OCI-LY7 (cell line): ENCODE results near the gene MILR1. TPM values are rescaled to one million over a fixed set of nuclear protein-coding genes. Genes with fewer than 3 reads are reported as not detected.

Source experiments
- BruUV-seq: library from RNA; stranded (reverse); fragments of 400-500 nt; replicated peaks from 2 replicates; lab custom pipeline; 2021; lab: Mats Ljungman, UMichigan
- CTCF ChIA-PET: fragments of 300-600 bp; sonication (Branson Sonifier 250); formaldehyde crosslinking; loops from one replicate; lab custom pipeline; 2022; ENCODE audit warnings: antibody characterized with exemption; ENCODE audit not compliant: unreplicated experiment; lab: Charles Lee
- POLR2A ChIA-PET: fragments of 300-600 bp; sonication (Branson Sonifier 250); formaldehyde crosslinking; loops from one replicate; lab custom pipeline; 2022; ENCODE audit warnings: antibody characterized with exemption; lab: Charles Lee
- DNase-seq: peaks from one replicate; pipeline ENCODE4 v3.0.0-alpha.2; 2015; ENCODE audit warnings: low spot score
- H2AFZ ChIP-seq: fragments of 200-600 bp; sonication (generic), shearing (Covaris generic); 2 replicates; pipeline ENCODE4 v1.6.1; 2014; ENCODE audit warnings: mild to moderate bottlenecking, antibody characterized with exemption, low read length, moderate library complexity
- H3K27ac ChIP-seq: fragments of 200-600 bp; sonication (generic); 2 replicates; pipeline ENCODE4 v1.5.1; 2014; ENCODE audit warnings: mixed run types, low read depth, mild to moderate bottlenecking, moderate library complexity, low read length, inconsistent platforms; ENCODE audit not compliant: poor library complexity, severe bottlenecking
- H3K36me3 ChIP-seq: fragments of 200-600 bp; sonication (generic); 2 replicates; pipeline ENCODE4 v1.6.1; 2014; ENCODE audit warnings: mild to moderate bottlenecking, antibody characterized with exemption, low read length, moderate library complexity, mixed read lengths; ENCODE audit not compliant: insufficient read depth
- H3K4me1 ChIP-seq: fragments of 200-600 bp; sonication (generic); 2 replicates; pipeline ENCODE4 v1.5.1; 2014; ENCODE audit warnings: mild to moderate bottlenecking, low read length; ENCODE audit not compliant: insufficient read depth, poor library complexity, severe bottlenecking
- H3K4me2 ChIP-seq: fragments of 200-600 bp; sonication (generic); 2 replicates; pipeline ENCODE4 v1.6.1; 2014; ENCODE audit warnings: mild to moderate bottlenecking, low read length
- H3K4me3 ChIP-seq: fragments of 200-600 bp; sonication (generic); 2 replicates; pipeline ENCODE4 v1.5.1; 2014; ENCODE audit warnings: mild to moderate bottlenecking, low read depth, low read length; ENCODE audit not compliant: poor library complexity, severe bottlenecking
- H3K79me2 ChIP-seq: fragments of 200-600 bp; sonication (generic); 2 replicates; pipeline ENCODE4 v1.6.1; 2016; ENCODE audit warnings: low read depth, mild to moderate bottlenecking, low read length, moderate library complexity, mixed read lengths; ENCODE audit not compliant: insufficient read depth
- H3K9me2 ChIP-seq: fragments of 200-600 bp; sonication (generic); 2 replicates; pipeline ENCODE4 v1.6.1; 2016; ENCODE audit warnings: mild to moderate bottlenecking, low read length, mixed read lengths; ENCODE audit not compliant: insufficient read depth
- H3K9me3 ChIP-seq: fragments of 200-600 bp; sonication (generic); 2 replicates; pipeline ENCODE4 v1.6.1; 2014; ENCODE audit warnings: mild to moderate bottlenecking, mixed run types, low read length, mixed read lengths
- H4K20me1 ChIP-seq: fragments of 200-600 bp; sonication (generic); 2 replicates; pipeline ENCODE4 v1.6.1; 2014; ENCODE audit warnings: mild to moderate bottlenecking, antibody characterized with exemption, low read length, moderate library complexity, mixed read lengths; ENCODE audit not compliant: insufficient read depth
- EZH2phosphoT487 ChIP-seq: fragments of 200-600 bp; sonication (generic); IDR thresholded peaks from 2 replicates; pipeline ENCODE4 v1.6.1; 2018; ENCODE audit warnings: low read depth, borderline replicate concordance, mild to moderate bottlenecking, mixed run types, antibody characterized with exemption, low read length, moderate library complexity, mixed read lengths
- intact Hi-C: fragments of 100-400 bp; cut with micrococcal nuclease; formaldehyde crosslinking; loops from one replicate; pipeline ENCODE4 v1.10.0; 2022; ENCODE audit not compliant: unreplicated experiment
- total RNA-seq, 2 experiments: library from RNA; depleted of rRNA in 1 of 2; stranded (reverse); fragments of >200 nt in 1 of 2; shearing (Covaris generic) in 1 of 2; gene quantifications; 2 replicates each; pipeline ENCODE4 v1.2.3, GENCODE V29; 2014 to 2022
- TF ChIP-seq, protein P1 (sequence below): fragments of 200-600 bp; sonication (generic); conservative IDR thresholded peaks from 2 replicates; pipeline ENCODE4 v1.5.1; 2014; ENCODE audit warnings: mild to moderate bottlenecking, antibody characterized with exemption, low read length, moderate library complexity, mixed read lengths

The MILR1 gene
- total RNA-seq, 2 experiments from 2014 or later = 68.7 to 101 TPM

DNA sequence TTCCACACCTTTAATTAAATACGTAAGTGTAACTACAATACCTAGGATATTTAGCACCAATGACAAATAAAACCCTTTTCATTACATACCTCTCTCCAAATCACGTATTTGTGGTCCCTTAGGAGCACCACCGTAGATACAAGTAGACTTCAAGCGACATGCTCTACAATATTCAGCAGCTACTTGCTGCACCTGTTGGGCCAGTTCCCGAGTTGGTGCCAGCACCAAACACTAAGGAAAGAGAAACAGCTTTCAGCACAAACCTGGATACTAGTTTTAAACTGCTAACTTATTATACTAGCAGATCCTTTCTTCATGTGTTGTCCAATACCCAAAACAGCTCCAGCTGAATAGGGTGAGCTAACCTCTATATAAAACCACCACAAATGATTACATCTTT lies 54.4 kb downstream of the MILR1 start:
- intact Hi-C loops = no loop called here
- Histone ChIP-seq H3K4me1 (peaks cover 66% of the 10 kb centered on the region), H3K9me3 (no peaks in the 10 kb centered on the region), H3K36me3 (peaks cover 83% of the 10 kb centered on the region), H4K20me1 (peaks cover 59% of the 10 kb centered on the region), H3K27ac (no peak overlapping the region), H3K9me2 (no peaks in the 10 kb centered on the region), H3K79me2 (peaks cover 91% of the 10 kb centered on the region), H2AFZ (no peak overlapping the region), H3K4me3 (no peak overlapping the region), H3K4me2 (peak overlapping the region; percentile 96; the same call in 1 of the 2 replicates)
- ChIA-PET POLR2A (interaction anchor here (0.6 kb wide), 1 partner anchor 29 kb away, joined by 4 read pairs; no protein-coding TSS in a partner anchor), CTCF (interaction anchor here (0.6 kb wide), 1 partner anchor 422 kb away, joined by 3 read pairs; no protein-coding TSS in a partner anchor)
- BruUV-seq = TSS peak; percentile 38
- no peak for DNase-seq
- TF ChIP-seq, protein P1, sequence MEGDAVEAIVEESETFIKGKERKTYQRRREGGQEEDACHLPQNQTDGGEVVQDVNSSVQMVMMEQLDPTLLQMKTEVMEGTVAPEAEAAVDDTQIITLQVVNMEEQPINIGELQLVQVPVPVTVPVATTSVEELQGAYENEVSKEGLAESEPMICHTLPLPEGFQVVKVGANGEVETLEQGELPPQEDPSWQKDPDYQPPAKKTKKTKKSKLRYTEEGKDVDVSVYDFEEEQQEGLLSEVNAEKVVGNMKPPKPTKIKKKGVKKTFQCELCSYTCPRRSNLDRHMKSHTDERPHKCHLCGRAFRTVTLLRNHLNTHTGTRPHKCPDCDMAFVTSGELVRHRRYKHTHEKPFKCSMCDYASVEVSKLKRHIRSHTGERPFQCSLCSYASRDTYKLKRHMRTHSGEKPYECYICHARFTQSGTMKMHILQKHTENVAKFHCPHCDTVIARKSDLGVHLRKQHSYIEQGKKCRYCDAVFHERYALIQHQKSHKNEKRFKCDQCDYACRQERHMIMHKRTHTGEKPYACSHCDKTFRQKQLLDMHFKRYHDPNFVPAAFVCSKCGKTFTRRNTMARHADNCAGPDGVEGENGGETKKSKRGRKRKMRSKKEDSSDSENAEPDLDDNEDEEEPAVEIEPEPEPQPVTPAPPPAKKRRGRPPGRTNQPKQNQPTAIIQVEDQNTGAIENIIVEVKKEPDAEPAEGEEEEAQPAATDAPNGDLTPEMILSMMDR = no peak
- TF ChIP-seq EZH2phosphoT487 = no peak

DNA sequence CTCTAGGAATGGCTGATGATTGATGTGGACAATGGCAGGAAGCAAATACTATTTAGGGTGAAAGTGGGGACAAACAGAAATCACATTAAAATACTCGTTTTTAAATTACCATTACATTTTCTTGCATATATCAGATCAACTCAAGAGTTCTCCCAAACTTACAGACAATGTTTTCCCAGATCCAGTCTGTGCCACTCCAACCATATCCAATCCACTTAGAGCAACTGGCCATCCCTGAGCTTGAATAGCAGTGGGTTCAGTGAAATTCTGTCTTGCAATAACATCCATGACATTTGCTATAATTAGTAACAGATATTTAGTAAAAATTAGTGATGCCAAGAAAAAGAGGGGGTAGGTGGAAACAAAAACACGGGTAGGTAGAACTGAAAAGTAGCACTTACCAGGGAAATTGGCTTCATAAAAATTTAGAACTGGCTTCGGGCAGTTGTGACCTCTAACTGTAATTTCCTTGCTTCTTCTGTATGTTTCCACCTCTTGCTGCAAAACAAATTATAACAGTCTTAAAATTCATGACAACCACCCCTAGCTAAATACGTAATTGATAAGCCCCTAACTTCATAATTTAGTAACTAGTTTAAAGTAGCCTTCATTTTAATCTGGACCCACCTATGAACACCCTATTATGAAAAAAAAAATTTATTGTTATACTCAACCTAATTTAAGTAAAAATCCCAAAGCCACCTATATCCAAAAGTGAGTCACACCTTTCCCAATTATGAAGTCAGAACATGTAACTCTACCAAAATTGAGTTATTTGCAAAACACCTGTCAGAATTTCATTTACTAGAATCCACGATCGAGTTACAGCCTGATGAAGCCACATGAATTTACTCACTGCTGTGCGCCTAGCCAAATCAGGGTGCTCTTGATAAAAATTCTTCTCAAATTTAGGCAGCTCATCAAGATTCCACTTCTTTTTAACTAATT lies 55.2 kb downstream of the MILR1 start:
- Histone ChIP-seq H3K9me2 (no peaks in the 10 kb centered on the region), H3K4me3 (peak overlapping the region; percentile 100), H4K20me1 (peaks cover 54% of the 10 kb centered on the region), H3K27ac (peak overlapping the region; percentile 90), H3K9me3 (no peaks in the 10 kb centered on the region), H3K36me3 (peaks cover 81% of the 10 kb centered on the region), H2AFZ (no peak overlapping the region), H3K4me2 (peak overlapping the region; percentile 96), H3K4me1 (peaks cover 61% of the 10 kb centered on the region), H3K79me2 (peaks cover 92% of the 10 kb centered on the region)
- DNase-seq = no peak
- POLR2A ChIA-PET = interaction anchor here (0.7 to 1.6 kb wide), 2 partner anchors 9 to 12 kb away, joined by 3 to 5 read pairs; no protein-coding TSS in a partner anchor
- TF ChIP-seq, protein P1 = no peak
- TF ChIP-seq EZH2phosphoT487 = no peak
- CTCF ChIA-PET = no interaction called here
- intact Hi-C loops = no loop called here
- no TSS peak for BruUV-seq
